Measurements from ENCODE around the gene STAP2.
A peak's percentile ranks its signal among the peaks of the same experiment; 100 is the strongest.
"Not testable (repeated sequence)": the region's sequence is repeated elsewhere in the genome, so short reads cannot be mapped to it uniquely, and the experiment has no call there.

STAP2 gene

GRCh38 chr19:4298810-4299550, 39.6 kb downstream of the STAP2 start:
- no peak for DNase-seq (ENCODE audit: low read depth)

DNA sequence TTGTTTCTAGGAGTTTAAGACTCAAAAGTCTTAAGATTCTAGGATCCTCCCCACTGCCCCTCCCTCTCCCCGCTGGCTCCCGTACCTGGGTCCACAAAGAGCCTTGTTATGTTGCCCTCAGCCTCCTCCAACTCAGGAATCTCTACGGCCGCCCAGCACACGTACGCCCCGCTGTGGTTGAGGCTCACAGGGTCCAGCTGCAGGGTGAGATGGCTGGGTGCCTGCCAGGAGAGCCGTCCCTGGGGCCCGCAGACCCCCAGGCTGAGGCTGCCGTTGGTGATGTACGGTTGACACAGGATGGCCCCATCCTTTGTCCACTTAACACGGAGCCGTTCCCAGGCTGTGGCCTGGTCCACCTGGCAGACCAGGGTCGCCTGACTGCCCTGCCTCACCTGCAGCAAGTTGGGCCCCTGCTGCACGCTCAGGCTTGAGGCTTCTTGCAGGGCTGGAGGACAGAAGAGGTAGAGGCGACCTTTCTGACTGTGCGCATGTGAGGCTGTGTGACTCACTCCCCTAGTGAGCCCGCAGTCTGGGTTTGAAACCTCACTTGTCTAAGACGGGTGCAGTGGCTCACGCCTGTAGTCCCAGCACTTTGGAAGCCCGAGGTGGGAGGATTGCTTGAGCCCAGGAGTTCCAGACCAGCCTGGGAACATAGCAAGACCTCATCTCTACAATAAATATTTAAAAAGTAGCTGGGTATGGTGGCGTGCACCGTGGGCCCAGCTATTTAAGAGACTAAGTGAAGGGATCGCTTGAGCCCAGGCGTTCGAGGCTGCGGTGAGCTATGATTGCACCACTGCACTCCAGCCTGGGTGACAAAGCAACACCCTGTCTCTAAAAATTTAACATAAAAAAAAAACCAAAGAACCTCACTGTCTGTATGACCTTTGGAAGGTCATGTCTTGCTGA, 40.5 kb downstream of the STAP2 start:
- DNase-seq (ENCODE audit: low read depth), result peak; percentile 19

DNA sequence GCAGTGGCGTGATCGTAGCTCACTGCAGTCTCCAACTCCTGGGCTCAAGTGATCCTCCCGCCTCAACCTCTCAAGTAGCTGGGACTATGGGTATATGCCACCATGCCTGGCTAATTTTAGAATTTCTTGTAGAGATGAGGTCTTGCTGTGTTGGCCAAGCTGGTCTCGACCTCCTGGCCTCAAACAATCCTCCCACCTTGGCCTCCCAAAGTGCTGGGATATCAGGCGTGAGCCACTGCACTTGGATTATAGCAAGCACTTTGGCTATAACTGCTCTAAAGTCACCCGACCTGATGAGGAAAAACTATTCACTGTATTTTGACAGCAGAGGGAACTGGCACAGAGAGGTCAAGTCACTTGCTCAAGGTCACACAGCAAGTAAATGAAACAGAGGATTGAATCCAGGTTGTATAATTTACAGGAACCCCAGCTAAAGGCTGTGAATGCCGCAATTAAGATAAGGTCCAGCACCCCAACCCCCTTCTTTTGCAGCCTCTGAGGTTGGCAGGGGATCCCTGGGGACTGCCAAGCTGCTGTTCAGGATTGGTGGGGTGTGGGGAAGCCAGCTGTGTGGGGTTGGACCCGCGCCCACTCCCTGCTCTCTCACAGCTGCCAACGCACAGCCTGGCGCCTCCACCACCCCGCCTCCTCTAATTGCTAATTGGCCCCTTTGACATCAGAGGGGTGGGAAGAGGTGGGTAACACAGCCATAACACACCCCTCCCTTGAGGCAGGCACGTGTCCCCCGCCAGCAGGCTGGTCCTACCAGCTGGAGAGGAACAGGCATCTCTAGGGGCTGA, 42.5 kb downstream of the STAP2 start:
- DNase-seq (ENCODE audit: low read depth), result no peak

DNA sequence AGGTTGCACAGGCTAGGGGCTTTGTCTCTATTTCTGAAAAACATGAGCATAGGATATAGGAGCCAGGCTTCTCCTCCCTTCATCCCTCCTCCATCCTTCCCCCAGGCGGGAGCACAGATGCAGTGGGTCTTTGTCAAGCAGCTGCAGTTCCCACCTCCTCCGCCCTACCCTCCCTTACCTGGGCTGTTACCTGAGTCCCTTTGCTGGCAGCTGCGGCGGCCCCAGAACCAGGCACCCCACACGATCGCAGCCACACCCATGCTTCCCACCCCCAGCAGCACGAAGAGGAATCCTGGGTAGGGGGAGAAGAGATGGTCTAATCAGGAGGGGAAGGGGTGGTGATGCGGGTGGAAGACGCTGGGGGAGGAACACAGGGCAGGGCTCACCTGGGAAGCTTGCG, 44.2 kb downstream of the STAP2 start:
- no peak for DNase-seq (ENCODE audit: low read depth)

- DNase-seq (ENCODE audit: low read depth), result no peak
Observed at GRCh38 chr19:4292515-4292914, 46.1 kb downstream of the STAP2 start.

DNA sequence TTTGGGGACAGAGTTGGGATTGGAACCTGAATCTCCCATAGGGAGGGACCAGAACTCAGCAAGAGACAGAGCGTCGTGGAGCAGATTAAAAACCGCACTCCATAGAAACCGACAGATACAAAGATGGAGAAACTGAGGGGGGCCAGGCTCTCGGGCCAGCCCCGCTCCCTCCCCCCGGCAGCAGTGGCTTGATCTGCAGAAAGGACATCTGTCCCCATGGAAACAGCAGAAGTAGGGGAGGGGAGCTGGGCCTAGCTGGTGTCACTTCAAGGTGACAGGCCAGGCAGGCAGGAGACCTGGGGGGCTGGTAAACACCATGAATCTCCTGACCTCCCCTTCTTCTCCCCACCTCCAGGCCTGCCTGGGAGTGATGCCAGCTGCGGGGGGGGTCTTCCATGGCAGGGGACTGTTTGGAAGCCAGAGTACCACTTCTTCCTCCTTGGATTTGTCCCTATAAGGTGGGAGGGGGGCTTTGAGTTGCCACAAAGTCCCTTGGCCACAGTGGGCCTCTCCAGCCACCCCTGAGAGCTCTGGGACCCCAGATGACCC, 47.4 kb downstream of the STAP2 start:
- no peak for DNase-seq (ENCODE audit: low read depth)

GRCh38 chr19:4288091-4288777, 50.4 kb downstream of the STAP2 start:
- no peak for DNase-seq (ENCODE audit: low read depth)

GRCh38 chr19:4286141-4286540, 52.5 kb downstream of the STAP2 start:
- DNase-seq (ENCODE audit: low read depth), result not testable (repeated sequence)

GRCh38 chr19:4284974-4285373, 53.7 kb downstream of the STAP2 start:
- no peak for DNase-seq (ENCODE audit: low read depth)

DNA sequence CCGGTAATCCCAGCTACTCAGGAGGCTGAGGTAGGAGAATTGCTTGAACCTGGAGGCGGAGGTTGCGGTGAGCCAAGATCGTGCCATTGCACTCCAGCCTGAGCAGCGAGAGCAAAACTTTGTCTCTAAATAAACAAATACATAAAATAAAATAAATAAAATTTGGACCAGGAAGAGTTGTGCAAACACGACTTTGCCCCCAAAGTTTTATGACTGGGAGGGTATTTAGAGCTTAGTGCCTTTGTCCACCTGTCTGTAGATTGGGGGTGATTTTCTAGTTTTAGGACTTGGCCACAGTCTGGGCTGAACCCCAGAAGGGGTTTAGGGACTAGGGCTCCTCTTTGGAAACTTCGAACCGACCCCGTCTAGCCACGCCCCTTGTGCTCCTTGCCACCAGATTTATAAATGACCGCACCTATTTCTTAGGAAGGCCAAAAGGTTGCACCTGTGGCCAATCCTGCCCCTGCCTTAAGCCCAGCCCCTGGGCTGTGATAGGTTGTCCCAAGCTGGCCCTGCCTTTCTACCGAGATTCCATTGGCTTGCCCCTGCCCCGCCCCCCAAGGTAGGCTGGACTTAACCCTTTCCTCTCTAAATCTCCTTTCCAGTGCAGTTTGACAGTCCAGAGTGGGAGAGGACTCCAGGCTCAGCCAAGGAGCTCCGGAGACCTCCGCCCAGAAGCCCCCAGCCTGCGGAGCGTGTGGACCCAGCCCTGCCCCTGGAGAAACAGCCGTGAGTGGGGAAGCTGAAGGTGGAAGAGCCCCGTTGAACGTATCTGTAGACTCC, 54.3 kb downstream of the STAP2 start:
- no peak for DNase-seq (ENCODE audit: low read depth)

GRCh38 chr19:4279530-4280422, 58.9 kb downstream of the STAP2 start:
- DNase-seq (ENCODE audit: low read depth), result no peak

- DNase-seq (ENCODE audit: low read depth), result no peak
Observed at GRCh38 chr19:4279267-4279529, 59.4 kb downstream of the STAP2 start.

DNA sequence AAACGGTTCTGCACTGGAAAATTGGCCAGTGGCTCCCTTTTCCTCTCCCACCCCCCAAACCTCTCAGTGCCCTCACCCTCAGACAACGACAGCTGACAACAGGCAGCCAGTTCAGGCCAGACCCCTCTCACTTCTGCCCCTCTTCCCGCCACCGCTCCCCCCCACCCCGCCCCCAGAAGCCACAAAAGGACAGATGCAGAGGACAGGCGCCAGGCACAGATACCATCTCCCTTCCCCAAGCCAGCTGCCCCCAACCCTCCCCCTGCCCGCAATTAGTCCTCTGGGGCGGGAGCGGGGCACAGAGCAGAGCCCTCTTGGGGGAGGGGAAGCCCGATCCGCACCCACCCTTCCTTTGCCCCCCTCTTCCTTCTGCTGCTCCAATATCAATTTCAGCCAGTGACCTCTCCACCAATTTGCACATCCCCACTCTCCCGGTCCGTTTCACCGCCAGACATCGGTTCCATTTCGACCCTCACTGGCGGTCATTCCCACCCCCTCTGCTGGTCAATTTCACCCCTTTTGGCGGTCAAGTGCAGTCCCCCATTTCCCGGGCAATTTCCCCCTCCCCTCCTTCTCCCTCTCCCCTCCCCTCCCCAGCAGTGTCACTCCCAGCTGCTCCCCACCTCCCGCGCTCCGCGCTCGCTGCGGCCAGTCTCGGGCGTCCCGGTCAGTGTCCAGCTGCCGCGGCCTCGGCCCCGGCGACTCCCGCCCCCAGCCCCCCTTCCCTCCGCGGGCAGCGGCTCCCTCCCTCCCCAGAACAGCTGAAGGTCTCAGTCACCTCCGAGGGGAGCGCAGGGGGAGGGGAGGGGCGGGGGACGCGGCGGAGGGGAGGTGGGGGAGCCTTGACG, 60.0 kb downstream of the STAP2 start, which contains the start of gene SHD:
Gene SHD, plus strand, starts transcription at position 848 of the 848 bp plus-strand sequence. CDS start 798 bp downstream, outside the sequence.
- DNase-seq (ENCODE audit: low read depth), result no peak

- DNase-seq (ENCODE audit: low read depth), result no peak
Observed at GRCh38 chr19:4278010-4278409, 60.6 kb downstream of the STAP2 start.

DNA sequence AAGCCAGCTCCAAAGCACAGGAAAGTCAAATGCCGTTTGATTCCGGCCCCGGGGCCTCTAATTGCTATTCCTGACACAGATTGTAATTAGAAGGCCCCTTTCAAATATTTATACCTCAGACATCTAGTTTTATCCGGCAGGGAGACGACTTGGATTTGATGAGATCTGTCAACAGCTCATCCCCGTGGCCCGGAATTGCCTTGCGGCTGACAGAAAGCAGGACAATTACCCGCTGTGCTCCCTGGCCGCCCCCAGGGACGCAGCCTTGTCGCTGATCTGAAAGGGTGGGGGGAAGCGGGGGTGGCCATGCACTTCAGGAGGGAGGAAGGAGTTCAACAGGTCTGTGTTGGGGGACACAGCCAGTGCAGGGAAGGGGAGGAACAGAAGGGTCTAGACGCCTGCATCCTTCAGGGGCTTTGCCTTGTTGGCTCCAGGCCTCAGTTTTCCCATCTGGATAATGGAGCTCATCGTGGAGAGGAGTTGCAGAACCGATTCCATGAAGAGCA, 61.4 kb downstream of the STAP2 start:
- DNase-seq (ENCODE audit: low read depth), result no peak

GRCh38 chr19:4274321-4274686, 64.3 kb downstream of the STAP2 start:
- DNase-seq (ENCODE audit: low read depth), result not testable (repeated sequence)

Measured in activated T-cell treated with anti-CD3 and anti-CD28 coated beads for 24 hours (primary cell).